RCC 7860 (cell line): ENCODE results near the gene ACOT11.
A peak's percentile ranks its signal among the peaks of the same experiment; 100 is the strongest.
"Not testable (repeated sequence)": the region's sequence is repeated elsewhere in the genome, so short reads cannot be mapped to it uniquely, and the experiment has no call there.

Source experiments
- DNase-seq: peaks from one replicate; pipeline ENCODE4 v3.0.0-alpha.2; 2015; ENCODE audit warnings: low spot score
- FAIRE-seq: peaks from 2 replicates; lab custom pipeline; 2012; peaks lifted over from hg19 to GRCh38; lab: Jason Lieb, UNC

The ACOT11 gene

DNA sequence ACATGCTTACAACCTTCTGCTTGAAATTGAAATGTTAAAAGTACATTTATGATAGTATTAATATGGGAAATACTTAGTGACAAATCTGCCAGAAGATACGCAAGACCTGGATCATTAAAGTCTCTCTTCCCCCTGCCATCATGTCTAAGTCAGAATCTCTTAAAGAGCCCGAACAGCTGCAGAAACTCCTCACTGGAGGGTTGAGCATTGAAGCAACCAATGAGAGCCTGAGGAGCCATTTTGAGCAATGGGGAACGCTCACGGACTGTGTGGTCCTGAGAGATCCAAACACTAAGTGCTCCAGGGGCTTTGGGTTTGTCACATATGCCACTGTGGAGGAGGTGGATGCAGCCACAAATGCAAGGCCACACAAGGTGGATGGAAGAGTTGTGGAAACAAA is 11.4 kb upstream of the ACOT11 start:
- DNase-seq, FAIRE-seq: not testable (repeated sequence)

DNA sequence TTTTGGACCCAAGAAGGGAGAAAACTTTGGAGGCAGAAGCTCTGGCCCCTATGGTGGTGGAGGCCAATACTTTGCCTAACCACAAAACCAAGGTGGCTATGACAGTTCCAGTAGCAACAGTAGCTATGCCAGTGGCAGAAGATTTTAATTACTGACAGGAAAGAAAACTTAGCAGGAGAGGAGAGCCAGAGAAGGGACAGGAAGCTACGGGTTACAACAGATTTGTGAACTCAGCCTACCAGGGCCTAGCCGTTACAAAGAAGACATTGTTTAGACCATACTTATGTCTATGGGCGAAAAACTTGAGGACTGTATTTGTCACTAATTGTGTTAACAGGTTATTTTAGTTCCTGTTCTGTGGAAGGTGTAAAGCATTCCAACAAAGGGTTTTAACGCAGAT is 10.4 kb upstream of the ACOT11 start:
- FAIRE-seq (no peak), DNase-seq (no peak)

DNA sequence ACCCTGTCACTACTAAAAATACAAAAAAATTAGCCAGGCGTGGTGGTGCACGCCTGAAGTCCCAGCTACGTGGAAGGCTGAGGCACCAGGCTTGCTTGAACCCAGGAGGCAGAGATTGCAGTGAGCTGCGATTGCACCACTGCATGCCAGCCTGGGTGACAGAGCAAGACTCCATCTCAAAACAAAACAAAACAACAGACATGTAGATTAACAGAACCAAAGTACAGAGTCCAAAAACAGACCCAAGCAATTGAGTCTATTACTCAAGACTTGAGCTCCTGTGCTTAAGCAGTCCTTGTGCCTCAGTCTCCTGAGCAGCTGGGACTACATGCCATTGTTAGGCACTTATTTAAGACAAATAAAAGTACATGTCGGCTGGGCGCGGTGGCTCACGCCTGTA is 9.5 kb upstream of the ACOT11 start:
- DNase-seq: no peak
- FAIRE-seq: no peak

DNA sequence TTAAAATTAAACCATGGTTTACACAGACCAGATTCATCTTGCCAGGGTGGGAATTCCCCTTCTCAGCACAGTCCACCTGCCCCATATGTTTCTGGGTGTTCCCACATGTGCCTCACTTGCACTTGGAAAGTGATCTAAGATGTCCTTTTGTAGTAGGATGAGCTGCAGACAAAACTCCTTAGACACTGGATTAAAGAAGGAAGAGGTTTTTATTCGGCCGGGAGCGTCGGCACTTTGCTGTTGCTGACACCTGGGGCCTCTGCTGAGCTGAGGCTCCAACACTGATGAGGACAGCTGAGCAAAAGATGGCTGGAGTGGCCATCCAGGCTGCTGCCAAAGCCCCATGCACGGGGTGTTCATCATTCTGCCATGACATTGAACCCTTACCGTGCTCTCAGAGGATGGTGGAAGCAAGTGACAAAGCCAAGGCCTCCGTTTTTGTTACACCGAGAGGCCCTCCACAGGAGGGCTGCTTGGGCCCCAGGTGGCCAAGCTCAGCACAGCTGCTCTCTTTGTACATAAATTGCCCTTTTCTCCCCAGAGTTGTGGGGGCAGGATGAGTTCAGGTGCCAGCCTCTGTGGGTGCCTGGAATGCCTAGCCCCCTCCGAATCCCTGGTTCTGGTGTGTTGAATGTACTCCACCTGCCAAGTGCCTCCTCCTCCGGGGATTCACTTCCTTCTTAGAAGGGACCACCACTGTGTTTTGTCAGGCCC is 7.3 kb upstream of the ACOT11 start:
- FAIRE-seq (no peak), DNase-seq (no peak)

DNA sequence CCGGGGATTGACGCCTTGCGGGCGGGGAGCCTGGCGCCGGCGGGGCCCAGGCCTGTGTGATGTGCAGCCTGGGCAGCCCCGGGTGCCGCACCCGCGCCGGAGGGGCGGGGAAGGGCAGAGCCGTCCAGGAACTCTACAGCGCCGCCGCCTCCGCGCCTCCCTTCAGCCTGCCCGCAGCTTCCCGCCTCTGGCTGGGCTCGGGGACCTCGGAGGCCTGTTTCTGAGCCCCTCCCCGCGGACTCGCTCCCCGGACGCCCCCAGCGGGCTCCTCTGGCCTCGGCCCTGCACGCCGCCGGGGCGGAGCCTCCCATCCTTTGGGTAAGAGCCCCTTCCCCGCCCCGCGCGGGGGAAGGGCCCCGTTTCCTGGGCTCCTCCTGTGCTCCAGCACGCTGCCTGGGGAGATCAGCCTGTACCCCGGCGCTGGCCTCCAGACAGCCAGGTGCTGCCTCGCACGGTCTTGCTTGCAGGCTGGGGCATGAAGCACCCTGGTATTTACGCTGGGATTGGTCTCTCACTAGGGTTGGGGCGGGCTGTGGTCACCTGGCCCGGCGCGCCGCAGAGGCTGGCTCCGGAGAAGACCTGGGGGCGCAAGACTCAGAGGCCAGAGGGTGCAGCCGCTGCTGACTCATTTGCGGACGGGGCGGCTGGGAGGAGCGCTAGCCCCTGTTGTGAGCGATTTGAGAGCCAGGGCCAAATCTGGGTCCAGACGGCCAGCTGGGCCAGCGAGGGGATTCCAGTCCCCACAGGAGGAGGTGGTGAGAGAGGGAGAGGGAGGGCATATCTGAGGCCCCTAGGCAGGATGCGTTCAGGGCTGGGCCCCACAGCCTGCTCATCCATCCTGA is 5.7 kb upstream of the ACOT11 start:
- FAIRE-seq (no peak), DNase-seq (peak; percentile 50)

- FAIRE-seq: no peak
- no peak for DNase-seq
These were observed 5.0 kb upstream of the ACOT11 start for GRCh38 chr1:54542962-54543539.

DNA sequence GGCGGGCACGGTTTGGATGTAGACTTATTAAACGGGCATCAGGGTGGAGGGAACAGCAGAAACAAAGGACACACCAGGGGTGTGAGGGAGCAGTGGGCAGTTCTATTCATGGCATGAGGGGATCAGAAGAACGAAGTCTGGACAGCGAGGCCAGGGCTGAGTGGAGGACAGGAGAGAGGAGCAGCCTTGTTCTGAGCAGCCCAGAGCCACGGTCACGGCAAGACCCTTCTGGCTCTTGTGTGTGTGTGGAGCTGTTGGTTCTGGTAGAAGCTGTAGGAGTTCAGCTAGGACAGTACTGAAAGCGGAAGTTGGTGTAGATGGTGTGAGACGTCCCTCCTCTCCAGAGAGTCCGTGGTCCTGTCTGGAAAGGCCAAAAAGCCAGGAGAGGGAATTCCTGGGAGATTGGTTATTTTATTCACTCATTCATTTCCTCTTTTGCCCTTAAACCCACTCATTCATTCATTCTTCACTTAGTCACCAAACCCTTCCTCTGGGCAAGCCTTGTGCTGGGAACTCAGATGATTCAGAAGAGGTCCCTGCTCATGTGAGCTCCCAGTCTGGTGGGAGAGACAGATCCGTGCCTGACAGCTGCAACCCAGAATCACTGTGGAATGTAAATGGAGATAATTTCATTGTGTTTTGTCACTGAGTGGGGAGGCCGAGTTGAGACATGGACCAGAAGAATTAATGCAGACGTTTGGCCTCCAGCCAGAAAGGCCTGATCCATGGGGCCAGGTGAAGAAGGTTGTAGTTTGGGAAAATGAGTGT is 4.1 kb upstream of the ACOT11 start:
- no peak for FAIRE-seq
- peak; percentile 34 for DNase-seq

DNA sequence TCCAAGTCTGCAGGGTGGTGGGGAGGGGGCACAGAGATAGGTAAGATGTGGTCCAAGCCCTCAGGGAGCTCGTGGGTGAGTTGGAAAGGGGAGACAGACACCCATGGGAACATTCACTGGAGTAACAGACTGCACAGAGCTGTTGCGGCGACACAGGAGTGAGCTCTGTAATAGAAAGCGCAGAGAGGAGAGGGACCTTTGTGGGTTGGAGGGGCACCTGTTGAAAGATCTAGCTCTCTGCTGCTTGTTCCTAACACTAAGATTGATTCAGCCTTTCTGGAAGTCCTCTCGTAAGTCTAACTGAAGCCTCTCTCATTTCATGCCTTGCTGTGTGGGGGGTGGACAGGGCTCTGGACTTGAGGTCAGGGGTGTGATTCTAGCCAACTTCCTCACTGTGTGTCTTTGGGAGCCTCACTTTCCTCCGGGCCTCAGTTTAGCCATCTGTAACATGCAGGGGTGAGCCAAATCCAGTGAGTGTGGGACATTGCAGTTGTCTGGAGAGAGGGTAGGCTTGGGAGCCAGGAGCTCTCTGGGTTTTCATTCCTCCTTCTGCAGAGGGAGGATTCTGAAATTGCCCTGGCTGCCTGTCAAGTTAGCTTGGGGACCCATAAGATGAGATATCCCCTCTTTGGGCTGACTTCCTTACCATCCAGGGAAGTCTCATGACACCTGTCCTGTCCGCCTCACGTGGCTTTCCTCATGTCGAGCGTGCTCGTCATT is 2.0 kb upstream of the ACOT11 start:
- DNase-seq (no peak), FAIRE-seq (no peak)

GRCh38 chr1:54546651-54547401 is 1.2 kb upstream of the ACOT11 start:
- DNase-seq (no peak), FAIRE-seq (no peak)

DNA sequence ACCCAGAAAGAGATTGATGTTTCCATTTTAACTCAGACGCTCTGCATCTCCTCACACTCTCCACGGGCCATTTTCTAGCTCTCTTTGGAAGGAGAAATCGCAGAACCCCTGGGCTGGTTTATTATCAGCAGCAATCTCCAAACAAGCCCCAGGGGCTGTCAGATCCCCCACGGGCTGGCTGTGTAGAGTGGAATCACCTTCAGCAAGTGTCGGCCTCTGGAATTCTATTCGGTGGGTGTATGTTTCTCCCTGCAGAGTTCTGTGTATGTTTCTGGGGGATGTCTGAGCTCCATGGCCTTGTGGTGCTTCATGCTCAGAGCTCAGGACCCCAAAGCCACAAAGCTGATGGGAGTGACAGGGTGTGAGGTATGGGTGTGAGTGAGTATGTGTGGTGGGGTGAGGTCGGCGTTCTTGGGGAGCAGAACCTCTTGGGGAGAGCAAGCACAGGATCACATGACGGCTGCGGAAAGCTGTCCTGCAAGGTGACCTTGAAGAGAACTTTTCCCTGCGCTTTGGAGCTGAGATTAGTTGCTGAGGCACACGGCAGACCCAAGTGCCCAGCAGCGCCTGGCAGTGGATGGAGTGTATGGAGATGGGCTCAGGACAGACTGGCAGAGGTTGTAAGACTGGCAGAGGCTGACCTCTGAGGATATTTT is 489 bp downstream of the ACOT11 start:
- FAIRE-seq: no peak
- DNase-seq: no peak

DNA sequence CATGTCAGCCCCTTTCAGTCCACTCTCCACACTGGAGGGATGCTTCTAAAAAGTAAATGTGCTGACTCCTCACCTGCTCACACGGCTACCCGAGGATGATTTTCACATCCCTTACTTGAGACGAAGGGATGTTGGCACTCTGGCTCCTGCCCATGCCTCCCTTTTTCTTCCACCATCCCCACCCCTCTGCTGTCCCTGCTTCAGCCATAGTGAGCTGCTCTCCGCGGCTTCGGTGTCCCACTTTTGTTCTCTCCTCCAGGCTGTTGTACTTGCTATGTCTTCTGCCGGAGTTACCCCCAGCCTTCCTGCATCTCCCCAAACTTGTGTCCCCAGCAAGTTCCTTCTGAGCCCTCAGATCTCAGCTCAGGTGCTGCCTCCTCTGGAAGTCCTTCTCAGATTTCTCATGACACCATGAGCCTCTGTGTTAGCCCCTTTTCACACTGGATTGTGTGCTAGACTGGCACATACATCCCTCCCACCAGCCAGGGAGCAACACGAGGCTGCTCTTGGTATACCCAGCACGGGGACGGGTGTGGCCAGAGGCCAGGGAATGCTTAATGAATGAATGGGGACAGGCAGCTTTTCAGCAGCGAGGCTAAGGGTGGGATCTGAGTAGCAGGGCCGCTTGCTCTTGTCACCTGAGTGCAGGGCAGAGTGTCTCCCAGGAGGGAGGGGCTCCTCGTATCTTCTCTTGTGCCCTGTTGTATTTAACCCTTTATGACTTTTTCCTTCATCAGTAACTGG is 1.3 kb downstream of the ACOT11 start:
- no peak for DNase-seq
- no peak for FAIRE-seq

- FAIRE-seq (no peak), DNase-seq (no peak)
These were observed 3.9 kb downstream of the ACOT11 start for GRCh38 chr1:54551891-54552290.

GRCh38 chr1:54553602-54554313 is 5.7 kb downstream of the ACOT11 start:
- DNase-seq (no peak), FAIRE-seq (no peak)

- DNase-seq (no peak), FAIRE-seq (no peak)
These were observed 8.1 kb downstream of the ACOT11 start for GRCh38 chr1:54556110-54556509.

GRCh38 chr1:54557671-54558355 is 9.8 kb downstream of the ACOT11 start:
- no peak for DNase-seq
- FAIRE-seq: no peak

DNA sequence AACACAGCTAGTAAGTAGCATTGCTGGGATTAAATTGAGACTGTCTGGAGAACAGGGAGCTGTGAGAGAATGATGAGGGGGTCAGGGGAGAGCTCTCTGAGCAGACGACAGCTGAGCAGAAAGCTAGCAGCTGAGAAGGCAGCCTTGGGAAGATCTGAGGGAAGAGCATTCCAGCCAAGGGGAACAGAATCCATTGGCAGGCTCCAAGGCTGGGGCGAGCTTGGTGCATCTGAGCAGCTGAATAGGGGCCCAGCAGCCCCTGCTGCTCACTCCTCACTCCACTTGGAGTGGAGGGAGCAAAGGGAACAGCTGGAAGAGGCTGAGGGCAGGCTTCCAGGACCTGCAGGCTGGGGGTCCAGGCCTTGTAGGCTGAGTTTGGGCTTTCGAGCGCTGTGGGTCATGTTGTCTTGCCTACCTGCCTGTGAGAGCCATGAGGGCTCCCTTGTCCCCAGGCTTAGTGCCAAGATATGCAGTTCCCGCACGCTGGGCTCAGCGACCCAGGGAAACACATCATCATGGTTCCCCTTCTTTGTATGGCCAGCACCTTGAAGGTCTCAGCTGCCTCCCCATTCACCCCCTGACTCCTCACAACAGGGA is 10.5 kb downstream of the ACOT11 start:
- no peak for FAIRE-seq

DNA sequence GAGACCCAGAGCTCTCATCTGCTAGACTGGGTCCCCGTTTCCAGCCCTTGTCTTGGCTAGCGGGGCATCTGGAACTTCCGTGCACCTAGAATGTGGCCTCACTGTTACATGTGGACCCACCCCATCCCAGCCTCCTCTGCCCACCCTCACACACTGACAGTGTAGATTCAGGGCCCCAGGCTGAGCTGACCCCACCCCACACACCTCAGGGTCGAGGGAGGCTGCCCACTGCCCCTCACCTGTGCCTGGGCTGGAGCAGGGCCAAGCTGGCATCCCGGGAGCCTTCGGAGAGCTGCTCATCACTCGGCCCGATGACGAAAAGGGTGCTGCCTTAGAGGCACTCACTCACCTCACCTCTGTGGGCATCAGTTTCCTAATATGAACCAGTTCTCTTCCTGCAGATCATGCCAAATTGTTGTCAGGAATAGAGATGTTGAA is 11.1 kb downstream of the ACOT11 start:
- DNase-seq (no peak), FAIRE-seq (no peak)

More for the DNA sequence above, 10.5 kb downstream of the ACOT11 start:
- no peak for DNase-seq
